Ishikawa (cell line): ENCODE data around the gene PCBP3.

Experiments used
- CEBPB ChIP-seq: IDR thresholded peaks from 2 replicates; pipeline ENCODE4 v1.6.1; 2012
- CREB1 ChIP-seq: IDR thresholded peaks from 2 replicates; pipeline ENCODE4 v1.6.1; 2012; ENCODE audit warnings: low read depth
- EGR1 ChIP-seq: IDR thresholded peaks from 2 replicates; pipeline ENCODE4 v1.6.1; 2012
- EP300 ChIP-seq: IDR thresholded peaks from 2 replicates; pipeline ENCODE4 v1.6.1; 2012; ENCODE audit warnings: borderline replicate concordance
- FOXM1 ChIP-seq: IDR thresholded peaks from 2 replicates; pipeline ENCODE4 v1.6.1; 2012; ENCODE audit warnings: low read depth, borderline replicate concordance
- NFIC ChIP-seq: IDR thresholded peaks from 2 replicates; pipeline ENCODE4 v1.6.1; 2012
- RAD21 ChIP-seq: IDR thresholded peaks from 2 replicates; pipeline ENCODE4 v1.6.1; 2012; ENCODE audit warnings: low read depth
- REST ChIP-seq: IDR thresholded peaks from 2 replicates; pipeline ENCODE4 v1.6.1; 2012; ENCODE audit warnings: low read depth, mild to moderate bottlenecking
- TAF1 ChIP-seq: IDR thresholded peaks from 2 replicates; pipeline ENCODE4 v1.6.1; 2012; ENCODE audit warnings: low read depth, mild to moderate bottlenecking
- TCF12 ChIP-seq: IDR thresholded peaks from 2 replicates; pipeline ENCODE4 v1.6.1; 2012; ENCODE audit warnings: low read depth
- TEAD4 ChIP-seq: IDR thresholded peaks from 2 replicates; pipeline ENCODE4 v1.6.1; 2012
- YY1 ChIP-seq: IDR thresholded peaks from 2 replicates; pipeline ENCODE4 v1.6.1; 2012; ENCODE audit warnings: low read depth
- ZBTB7A ChIP-seq: IDR thresholded peaks from 2 replicates; pipeline ENCODE4 v1.6.1; 2012; ENCODE audit warnings: low read depth
- TF ChIP-seq, protein P1 (sequence below): IDR thresholded peaks from 2 replicates; pipeline ENCODE4 v1.6.1; 2012
- TF ChIP-seq, protein P2 (sequence below): IDR thresholded peaks from 2 replicates; pipeline ENCODE4 v1.6.1; 2012

The PCBP3 gene

DNA sequence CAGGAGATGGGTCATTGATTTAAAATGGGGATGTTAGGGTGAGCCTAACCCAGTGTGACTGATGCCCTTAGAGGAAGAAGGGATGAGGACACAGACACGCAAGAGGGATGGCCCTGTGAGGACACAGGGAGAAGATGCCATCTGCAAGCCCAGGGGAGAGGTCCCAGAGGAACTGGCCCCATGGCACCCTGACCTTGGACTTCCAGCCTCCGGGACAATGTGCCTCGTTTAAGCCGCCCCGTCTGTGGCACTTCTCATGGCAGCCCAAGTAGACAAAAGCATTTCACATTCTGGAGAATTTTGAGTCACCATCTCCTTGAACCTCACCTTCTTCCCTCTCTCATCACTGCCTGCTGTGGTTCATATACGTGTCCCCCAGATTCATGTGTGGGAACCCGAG lies 20.1 kb upstream of the PCBP3 start:
- TF ChIP-seq, protein P1, sequence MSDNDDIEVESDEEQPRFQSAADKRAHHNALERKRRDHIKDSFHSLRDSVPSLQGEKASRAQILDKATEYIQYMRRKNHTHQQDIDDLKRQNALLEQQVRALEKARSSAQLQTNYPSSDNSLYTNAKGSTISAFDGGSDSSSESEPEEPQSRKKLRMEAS = no peak
- TF ChIP-seq CEBPB (no peak), NFIC (no peak), CREB1 (no peak), FOXM1 (no peak), EP300 (no peak), EGR1 (no peak), TAF1 (no peak), REST (no peak), ZBTB7A (no peak), YY1 (no peak), RAD21 (no peak), TEAD4 (no peak), TCF12 (no peak)
- TF ChIP-seq, protein P2, sequence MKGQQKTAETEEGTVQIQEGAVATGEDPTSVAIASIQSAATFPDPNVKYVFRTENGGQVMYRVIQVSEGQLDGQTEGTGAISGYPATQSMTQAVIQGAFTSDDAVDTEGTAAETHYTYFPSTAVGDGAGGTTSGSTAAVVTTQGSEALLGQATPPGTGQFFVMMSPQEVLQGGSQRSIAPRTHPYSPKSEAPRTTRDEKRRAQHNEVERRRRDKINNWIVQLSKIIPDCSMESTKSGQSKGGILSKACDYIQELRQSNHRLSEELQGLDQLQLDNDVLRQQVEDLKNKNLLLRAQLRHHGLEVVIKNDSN = no peak

DNA sequence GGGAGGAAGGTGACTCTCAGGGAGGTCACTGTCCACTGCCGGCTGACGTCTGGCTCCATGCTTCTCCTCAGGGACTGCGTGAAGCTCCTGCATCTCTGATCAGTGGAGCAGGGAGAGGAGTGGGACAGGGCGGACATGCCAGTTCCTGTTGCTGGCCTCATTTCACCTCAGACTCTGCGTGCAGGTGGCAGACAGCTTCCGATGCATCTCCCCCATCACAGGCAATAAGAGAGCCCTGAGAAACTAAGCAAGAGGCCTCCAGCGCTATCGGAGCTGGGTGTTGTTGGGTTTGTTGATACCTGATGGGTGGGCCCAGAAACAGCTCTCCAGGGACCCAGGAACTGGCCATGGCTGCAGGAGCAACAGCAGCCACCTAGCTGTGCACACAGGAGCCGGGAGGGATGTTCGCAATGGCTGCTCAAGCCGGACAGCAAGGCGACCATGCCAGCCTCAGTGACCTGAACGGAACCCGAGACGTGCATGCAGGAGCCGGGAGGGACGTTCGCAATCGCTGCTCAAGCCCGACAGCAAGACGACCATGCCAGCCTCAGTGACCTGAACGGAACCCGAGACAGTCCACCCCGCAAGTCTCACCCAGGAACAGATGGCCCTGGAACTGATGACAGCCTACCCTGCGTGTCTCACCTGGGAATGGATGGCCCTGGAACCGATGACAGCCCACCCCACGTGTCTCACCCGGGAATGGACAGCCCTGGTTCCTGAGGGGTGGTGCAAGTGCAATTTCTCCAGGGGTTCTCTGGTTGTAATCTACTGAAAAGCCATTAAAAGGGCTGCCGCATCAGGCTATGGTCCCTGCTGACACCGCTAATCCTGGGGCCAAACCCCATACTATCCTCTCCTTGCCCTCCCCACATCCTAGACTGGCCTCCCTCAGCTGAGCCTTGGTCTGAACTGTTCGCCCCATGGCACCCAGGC lies 14.2 kb upstream of the PCBP3 start:
- TF ChIP-seq YY1 (no peak), EGR1 (no peak), CEBPB (no peak), TCF12 (no peak), EP300 (no peak), ZBTB7A (no peak), TEAD4 (no peak), CREB1 (no peak), REST (no peak), NFIC (no peak), RAD21 (no peak), FOXM1 (no peak), TAF1 (no peak)
- TF ChIP-seq, protein P1 = no peak
- TF ChIP-seq, protein P2 = no peak

DNA sequence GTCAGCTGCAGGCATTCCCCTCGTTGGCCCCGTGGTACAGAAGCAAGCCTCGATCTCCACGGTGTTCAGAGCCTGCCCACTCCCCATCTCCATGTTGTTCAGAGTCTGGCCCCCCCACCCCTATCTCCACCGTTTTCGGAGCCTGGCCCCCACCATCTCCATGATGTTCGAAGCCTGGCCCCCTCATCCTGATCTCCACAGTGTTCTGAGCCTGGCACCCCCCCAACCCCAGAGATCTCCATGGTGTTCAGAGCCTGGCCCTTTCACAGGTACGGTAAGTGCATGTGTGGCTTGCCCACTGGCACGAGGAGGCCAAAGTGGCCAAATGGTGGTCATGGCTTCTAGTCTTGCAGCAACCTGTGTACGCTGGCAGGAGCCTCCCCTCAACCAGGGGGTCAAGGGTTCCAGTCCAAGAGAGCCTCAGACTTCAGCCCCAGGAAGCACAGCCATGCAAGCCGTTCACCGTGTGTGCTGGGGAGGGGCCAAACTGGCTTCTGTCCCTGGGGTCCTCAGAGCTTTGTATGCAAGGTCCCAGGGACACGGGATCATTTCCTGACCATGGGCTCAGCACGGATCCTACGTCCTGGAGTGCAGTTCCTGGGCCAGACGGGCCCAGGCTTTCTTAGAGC lies 13.3 kb upstream of the PCBP3 start:
- TF ChIP-seq RAD21 (no peak), CEBPB (no peak), YY1 (no peak), TCF12 (no peak), EP300 (no peak), ZBTB7A (no peak), FOXM1 (no peak)
- TF ChIP-seq, protein P1 = no peak
- TF ChIP-seq, protein P2 = no peak

DNA sequence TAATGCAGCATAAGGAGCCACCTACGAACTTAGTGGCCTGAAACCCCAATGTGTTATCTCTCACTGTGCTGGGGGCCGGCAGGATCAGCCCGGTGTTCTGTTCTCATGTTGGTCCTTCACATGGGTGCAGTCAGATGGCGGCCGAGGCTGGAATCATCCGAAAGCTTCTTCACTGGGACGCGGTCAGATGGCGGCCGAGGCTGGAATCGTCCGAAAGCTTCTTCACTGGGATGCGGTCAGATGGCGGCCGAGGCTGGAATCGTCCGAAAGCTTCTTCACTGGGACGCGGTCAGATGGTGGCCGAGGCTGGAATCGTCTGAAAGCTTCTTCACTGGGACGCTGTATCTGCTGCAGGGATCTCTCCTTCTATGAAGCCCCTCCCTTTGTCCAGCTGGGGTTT lies 12.6 kb upstream of the PCBP3 start:
- TF ChIP-seq CREB1 = no peak
- TF ChIP-seq CEBPB = no peak
- no peak for TF ChIP-seq TEAD4
- no peak for TF ChIP-seq RAD21
- no peak for TF ChIP-seq TCF12

DNA sequence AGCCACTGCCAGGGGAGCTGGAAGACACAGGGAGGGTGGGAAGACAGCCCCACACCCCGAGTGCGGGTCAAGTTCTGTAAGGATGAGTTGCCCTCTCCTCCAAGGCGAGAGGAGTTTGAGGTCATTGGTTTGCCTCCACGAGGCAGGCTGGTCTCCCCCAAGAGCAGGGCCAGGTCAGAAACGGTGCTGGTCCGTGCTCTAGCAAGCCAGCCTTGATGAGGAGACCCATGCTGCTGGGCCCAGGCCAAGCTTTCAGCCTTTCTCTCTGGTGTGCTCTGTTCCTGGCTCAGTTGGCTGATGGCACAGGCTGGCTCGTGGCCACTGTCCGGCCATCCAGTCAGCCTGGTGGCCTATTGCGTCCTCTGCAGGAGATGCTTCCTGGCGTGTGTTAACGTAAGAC lies 12.0 kb upstream of the PCBP3 start:
- TF ChIP-seq EP300 (no peak), CREB1 (no peak), REST (no peak), RAD21 (no peak), YY1 (no peak), TEAD4 (no peak), CEBPB (no peak), ZBTB7A (no peak), TCF12 (no peak), EGR1 (no peak), TAF1 (no peak), NFIC (no peak)
- TF ChIP-seq, protein P1 = no peak
- TF ChIP-seq, protein P2 = no peak
